GM21390 (cell line): ENCODE results near the gene SRGN.

Source experiments
- ATAC-seq: cut with Tn5 transposase; IDR thresholded peaks from one replicate; pipeline ENCODE4 v1.9.1; 2021; ENCODE audit not compliant: unreplicated experiment

Gene SRGN

DNA sequence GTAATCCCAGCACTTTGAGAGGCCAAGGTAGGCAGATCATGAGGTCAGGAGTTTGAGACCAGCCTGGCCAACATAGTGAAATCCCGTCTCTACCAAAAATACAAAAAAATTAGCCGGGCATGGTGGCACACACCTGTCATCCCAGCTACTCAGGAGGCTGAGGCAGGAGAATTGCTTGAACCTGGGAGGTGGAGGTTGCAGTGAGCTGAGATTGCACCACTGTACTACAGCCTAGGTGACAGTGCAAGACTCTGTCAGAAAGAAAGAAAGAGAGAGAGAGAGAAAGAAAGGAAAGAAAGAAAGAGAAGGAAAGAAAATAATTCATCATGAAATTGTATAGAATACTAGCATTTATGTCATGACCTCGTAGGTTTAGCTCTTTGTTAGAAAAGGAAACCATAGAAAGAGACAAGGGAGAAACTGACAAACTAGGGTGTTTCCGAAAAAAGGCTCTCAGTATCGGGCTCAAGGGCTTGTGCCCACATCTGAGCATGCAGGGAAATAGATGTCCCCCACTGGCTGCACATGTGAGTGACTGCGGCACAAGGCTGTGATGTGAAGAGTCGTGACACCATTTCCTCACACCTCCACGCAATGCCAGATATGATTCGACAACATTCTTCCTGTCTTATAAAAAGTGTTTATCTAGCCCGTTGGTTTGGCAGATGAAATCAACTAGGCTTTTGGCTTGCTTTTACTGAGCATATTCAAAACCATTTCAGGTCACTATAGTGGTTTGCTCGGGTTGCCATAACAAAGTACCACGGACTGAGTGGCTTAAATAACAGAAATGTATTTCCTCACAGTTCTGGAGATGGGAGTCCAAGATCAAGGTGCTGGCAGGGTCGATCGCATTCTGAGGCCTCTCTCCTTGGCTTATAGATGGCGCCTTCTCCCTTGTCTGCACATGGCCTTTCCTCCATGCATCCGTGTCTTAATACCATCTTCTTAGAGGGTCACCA is 2.0 kb downstream of the SRGN start:
- ATAC-seq, result peak; percentile 45

DNA sequence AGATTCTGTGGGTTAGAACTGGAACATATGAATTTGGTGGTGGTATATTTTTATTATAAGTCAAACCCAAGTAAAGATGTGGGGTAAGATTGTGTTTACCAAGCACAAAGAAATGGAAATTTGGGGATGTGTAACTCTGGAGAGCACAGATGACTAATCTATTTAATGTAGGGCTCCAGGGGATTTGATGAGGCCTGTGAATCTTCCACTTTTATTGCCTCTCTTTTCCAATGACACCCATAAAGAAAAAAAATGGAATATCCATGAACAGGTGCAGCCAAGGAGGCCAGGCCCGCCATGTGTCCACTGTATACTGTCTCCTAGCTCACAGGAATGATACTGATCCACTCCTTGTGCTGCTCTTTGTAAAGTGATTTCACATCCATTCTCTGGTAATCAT is 2.8 kb downstream of the SRGN start:
- ATAC-seq, result no peak

DNA sequence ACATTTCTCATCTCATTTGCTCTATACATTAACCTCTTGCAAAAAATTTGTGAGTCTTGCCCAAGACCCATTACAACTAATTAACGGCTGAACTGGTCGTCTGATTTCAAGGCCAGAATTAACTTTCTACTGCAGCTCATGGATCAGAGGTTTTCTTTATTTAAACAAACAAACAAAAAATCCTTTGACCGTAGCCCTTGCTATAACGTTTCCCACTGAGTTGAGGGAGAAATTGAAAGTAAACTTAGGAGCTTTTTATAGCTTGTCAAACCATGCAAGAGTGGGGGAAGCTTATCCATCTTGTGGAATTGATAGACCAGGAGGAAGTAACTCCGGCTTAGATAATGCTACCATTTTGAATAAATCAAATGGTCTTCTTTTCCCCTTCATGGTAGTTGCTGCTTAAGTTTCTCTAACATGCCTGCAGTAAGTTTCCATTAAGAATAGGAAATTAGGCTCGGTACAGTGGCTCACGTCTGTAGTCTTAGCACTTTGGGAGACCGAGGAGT is 3.3 kb downstream of the SRGN start:
- ATAC-seq, result no peak

DNA sequence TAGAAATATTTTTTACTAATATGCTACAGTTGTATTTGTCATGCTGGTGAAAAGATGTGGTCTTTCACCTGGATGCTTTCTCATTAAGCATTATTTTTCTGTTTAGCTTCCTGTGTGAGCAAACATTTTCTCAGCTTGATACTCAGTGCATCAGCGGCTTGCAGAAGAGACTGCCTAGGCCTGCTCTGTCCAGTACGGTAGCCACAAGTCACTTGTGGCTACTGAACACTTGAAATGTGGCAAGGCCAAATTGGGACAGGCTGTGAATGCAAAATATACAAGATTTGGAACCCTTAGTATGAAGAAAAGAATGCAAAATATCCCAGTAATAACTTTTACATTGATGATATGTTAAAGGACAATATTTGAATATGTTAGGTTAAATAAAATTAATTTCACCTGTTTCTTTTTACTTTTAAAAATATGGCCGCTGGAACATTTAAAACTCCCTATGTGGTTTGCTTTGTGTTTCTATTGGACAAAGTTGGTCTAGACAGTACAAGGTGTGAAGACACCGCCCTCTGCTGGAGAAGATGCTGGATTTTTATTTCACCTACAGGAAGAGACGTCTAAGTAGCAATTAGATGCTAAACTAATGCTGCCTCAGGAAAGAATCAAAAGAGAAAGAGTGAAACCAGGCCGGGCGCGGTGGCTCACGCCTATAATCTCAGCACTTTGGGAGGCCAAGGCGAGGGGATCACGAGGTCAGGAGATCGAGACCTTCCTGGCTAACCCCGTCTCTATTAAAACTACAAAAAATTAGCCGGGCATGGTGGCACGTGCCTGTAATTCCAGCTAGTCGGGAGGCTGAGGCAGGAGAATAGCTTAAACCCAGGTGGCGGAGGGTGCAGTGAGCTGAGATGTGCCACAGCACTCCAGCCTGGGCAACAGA is 5.3 kb downstream of the SRGN start:
- peak; percentile 31 for ATAC-seq

DNA sequence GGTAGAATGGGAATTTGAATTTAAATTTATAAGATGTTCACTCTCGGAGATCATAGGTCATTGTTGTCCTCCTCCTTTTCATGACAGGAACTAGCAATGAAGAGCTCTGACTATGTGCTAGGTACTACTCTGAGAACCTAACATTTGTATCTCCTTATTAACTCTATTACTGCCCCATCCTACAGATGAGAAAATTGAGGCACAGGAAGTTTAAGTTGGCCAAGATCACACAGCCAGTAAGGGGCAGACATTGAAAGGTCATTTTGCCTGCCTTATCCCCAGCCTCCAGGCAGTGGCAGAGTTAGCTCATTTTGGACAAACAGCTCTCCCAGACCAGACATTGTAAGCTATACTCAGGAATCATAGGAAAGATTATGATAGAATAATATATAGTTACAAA is 6.0 kb downstream of the SRGN start:
- no peak for ATAC-seq

DNA sequence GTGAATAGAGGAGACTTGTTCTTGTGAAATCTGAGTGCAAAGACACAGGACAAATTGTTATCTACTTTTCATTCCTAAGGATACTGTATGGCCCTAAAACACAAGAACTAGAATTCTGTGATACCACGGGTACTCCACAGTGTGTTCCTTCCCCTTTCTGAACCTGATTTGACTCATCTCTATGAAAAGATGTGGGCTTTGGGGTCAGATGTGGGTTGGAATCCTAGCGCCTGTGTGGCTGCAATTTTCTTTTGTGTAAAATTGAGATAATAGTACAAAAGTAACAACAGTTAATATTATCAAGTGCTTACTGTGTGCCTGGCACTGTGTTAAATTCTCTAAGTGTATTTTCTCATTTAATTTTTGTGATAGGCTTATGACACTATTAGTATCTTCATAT is 8.1 kb downstream of the SRGN start:
- no peak for ATAC-seq

DNA sequence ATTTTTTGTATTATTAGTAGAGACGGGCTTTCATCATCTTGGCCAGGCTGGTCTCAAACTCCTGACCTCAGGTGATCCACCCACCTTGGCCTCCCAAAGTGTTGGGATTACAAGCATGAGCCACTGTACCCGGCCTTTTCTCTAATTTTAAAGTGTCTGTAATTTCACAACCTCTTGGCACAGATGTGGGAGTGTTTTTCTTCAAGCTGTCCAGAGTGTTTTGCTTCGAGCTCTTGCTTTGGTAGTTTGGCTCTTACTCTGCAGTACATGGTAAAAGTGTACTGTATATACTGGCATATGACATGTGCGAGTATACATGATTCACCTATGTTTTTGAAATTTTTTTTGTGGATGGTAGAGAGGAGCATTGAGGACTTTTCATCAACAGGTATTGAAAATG is 9.8 kb downstream of the SRGN start:
- ATAC-seq, result no peak

DNA sequence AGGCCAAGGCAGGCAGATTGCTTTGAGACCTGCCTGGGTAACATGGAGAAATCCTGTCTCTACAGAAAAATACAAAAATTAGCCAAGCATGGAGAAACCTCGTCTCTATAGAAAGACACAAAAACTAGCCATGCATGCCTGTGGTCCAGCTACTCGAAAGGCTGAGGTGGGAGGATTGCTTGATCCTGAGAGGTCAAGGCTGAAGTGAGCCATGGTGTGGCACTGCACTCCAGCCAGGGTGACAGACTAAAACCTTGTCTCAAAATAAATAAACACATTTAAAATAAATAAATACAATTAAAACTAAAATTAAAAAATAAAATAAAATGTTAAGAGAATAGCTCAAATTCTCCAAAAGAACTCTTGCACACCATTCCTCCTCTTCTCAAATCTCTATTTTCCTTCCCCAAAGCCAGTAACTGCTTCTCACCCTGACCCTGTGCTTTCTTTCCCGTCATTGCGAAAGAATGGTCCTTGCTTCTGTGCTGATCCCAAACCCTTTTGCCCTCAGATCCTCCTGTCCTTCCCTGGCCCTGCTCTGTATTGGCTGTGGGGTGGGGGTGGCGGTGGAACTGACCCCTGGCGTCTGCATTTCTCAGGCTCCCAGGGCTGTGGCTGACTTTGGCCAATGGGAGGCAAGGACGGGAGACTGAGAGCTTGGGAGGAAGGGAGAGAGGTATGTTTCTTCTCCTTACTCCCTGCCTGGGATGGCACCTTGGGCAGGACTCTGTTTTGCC is 12.4 kb downstream of the SRGN start:
- ATAC-seq, result no peak

DNA sequence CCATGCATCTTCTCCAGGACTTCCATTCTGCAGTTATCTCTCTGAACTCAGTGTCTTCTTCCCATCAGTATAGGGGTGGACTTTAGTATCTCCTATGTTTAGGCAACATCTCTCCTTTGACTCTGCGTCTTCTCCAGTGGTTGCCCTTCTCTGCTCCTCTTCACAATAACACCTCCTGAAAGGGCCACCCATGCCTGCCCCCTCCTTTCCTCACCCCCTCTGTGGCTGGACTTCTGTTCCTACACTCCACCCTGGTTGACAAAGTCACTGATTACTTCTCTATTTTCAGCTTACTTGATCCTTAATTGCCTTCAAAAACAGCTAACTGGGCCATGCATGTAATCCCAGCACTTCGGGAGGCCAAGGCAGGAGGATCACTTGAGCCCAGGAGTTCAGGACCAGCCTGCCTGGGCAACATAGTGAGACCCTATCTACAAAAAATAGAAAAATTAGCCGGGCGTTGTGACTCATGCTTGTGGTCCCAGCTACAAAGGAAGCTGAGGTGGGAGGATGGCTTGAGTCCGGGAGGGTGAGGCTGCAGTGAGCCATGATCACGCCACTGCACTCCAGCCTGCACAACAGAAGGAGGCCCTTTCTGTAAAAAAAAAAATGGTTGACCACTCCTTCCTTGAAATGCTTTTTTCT is 13.7 kb downstream of the SRGN start:
- no peak for ATAC-seq

DNA sequence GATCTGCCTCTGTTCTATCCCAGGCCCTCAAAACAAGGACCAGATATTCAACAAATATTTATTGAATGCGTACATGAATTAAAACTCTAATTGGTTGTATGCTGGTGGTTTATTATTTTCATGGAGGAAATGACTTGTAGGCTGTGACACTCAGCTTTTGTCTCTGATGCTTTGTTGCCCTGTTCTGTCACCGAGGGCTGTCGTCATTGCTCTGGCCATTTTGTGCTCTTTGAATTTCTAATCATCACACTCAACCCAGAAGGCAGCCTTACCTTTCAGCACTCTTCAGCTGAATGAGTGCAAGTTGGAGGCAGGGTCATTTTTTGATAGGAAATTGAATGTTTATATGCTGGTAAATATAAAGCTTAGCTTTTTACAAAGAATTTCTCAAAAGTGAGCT is 14.5 kb downstream of the SRGN start:
- no peak for ATAC-seq

DNA sequence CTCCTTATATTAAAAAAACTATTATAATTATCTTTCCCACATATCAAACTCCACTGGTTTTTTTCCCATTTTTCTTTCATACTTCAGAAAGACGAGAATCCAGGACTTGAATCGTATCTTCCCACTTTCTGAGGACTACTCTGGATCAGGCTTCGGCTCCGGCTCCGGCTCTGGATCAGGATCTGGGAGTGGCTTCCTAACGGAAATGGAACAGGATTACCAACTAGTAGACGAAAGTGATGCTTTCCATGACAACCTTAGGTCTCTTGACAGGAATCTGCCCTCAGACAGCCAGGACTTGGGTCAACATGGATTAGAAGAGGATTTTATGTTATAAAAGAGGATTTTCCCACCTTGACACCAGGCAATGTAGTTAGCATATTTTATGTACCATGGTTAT is 15.9 kb downstream of the SRGN start:
- no peak for ATAC-seq

DNA sequence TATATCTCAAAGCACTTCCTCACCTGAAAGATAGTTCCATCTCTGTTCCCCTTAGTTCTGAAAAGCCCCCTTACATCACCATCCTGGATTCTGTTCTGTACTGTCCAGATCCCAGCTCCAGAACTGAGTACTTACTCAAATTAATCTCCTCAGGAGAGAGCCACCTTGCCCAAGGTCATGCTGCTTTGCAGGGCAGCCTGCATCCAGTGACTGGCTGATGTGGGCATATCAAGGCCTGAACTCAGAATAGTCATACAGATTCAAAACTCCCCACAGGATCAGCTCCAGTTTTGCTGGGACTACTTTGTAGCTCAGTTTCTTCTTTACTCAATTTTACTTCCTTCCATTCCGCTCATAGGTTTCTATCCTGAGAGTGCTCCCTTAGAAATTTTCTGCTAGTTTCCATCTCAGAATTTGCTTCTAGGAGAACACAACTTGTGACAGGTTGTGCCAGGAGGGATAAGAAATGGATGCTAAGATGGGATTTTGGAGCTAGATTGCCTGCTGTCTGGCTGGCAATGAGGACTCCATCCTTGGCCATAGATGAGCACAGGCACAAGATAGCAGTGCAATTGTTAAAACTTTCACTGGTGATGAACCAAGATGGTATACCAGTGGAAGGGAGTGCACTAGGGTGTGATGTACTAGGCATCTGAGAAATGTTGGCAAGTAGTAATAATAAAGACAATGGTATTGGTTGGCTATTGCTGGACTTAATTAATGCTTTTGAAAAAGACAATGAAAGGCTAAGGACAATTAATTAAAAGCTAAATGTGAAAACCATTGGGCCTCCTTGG is 17.3 kb downstream of the SRGN start:
- ATAC-seq, result no peak

DNA sequence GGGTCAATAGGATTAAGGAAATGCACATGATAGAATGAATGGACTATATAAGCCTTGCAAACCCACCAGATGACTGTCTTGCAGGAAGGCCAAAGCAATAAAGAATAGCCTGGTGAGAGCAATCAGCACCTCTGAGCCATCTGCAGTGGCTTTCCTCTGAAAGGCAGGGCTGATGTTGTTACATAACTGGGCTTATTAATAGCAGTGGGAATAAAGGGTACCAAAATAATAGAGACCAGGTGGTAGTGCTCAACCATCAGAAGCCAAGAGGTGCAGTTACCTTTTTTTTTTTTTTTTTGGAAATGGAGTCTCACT is 19.2 kb downstream of the SRGN start:
- ATAC-seq, result no peak

DNA sequence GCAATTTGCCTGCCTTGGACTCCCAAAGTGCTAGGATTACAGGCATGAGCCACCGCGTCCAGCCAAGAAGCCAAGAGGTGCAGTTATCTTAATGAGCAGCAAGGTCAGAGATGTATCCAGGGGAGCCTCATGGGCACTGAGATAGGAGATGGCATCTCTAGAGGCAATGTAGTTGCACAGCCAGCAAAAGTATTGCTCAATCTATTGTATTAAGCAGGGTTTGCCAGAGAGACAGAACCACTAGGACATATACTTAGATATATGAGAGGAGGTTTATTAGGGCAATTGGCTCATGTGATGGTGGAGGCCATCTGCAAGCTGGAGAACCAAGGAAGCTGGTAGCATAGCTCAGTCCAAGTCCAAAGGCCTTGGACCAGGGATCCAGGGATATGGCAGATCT is 19.8 kb downstream of the SRGN start:
- no peak for ATAC-seq

DNA sequence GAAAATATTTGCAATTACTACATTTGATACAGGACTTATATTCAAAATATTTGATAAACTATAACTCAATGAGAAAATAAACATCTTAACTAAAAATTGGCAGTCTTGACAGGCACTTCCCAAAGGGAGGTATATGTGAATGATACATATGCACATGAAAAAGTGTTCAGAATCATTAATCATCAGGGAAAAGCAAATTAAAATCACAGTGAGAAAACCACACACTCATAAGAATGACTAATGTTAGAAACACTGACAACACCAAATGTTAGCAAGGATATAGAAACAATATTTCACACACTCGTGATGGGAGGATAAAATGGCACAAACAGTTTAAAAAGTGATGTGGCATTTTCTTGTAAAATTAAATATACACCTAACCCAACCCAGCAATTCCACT is 32.0 kb downstream of the SRGN start:
- no peak for ATAC-seq

DNA sequence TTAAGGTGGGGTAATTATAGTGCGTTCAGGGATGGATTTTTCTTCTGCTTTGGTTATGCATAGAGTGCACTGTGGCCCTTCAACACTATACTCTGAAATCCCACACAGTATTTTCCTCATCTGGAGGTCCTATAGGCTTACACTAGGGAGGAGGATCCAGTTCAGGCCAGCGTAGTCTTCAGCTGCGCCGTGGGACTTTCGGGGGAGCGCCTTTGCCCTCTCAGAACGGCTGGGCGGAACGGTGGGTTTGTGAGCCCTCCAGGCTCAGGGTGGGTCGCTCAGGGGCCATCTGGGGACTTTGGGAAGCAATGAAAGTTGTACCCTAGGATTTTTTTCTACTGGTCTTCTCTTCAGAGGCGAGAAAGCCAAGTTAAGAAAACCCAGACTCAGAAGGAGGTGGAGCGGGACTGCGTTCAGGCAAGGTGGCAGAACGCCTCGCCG is 35.4 kb downstream of the SRGN start:
- peak; percentile 29 for ATAC-seq

DNA sequence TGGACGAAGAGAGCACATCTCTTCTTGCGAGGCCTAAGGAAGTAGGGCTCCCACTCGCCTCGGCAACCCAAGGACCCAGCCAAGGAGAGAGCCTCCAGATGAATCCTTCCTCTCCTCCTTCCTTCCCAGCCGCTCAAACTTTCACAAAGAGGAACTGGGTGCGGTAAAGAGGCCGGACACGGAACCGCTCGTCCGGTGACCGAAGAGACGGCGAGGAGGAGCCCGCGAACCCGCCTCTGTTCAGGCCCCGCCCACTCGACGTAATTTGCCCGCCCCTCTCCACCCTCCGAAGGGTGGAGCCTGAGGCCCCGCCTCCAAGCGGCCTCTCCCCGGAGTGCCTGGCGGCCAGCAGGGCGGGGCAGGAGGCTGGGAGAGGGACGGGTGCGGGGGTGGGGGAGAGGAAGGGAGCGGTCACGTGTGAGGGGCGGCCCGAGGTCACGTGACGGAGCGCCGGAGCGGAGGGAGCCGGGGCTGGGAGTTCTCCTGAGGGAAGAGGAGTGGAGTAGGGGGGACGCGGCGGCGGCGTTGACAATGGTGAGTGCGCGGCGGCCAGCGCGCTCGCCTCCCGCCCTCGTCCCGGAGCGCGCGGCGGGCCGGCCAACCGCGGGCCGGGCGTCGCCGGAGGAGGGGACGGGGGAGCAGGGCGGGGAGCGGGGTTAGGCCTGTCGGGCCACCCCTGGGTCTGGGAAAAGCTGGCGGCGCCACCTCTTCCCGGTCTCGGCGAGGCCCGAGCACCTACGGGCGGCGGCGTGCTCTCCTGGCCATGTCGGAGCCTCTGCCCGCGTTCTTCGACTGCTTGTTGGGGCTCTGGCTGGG is 36.1 kb downstream of the SRGN start, which contains the start of gene VPS26A:
VPS26A (plus strand) TSS at position 432 of the 816 bp plus-strand sequence; CDS start at position 532, 100 bp downstream.
- peak; percentile 80 for ATAC-seq

DNA sequence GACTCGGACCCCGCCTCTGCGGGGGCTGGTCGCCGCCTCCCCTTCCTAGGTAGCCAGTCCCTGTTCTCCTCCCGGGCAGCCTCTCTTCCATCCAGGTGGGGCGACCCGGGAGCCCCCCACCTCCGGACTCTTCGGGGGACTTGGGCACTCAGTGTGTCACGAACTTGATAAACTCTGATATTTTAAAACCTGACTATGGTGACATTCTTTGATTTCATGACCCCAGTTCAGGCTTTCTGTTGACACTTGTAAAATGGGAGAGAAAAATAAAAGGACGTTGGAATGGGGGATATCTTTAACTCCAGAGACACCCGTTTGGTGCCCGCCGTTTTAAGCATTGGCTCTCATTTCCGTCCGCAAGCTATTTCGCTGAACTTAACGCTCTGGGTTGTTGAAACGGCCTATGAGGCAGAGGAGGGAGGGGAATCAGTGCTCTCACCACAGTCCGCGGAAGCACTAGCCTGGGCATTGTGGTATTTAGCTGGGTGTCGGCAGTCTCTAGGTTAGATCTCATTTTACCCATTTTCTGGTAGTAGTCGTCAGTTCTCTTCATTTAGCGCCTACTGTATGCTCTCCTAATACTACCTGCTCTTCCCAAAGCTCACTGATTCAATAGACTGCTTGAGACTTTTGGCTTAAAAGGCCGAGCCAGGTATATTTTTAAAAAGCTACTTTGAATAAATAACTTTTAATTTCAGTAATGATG is 36.8 kb downstream of the SRGN start:
- ATAC-seq, result peak; percentile 22
